H9 (cell line): Measurements from ENCODE around the gene TAOK3. TPM values are rescaled to one million over a fixed set of nuclear protein-coding genes. Genes with fewer than 3 reads are reported as not detected.

Experiments
- DNase-seq: peaks from one replicate; pipeline ENCODE4 v3.0.0-alpha.2; 2017
- H2AFZ ChIP-seq: one replicate; pipeline ENCODE4 v1.6.1; 2013; ENCODE audit warnings: mild to moderate bottlenecking, low read length, control low read depth, moderate library complexity
- H2AK5ac ChIP-seq: 2 replicates; pipeline ENCODE4 v1.6.1; 2013; ENCODE audit warnings: low read length, control low read depth, mixed read lengths; ENCODE audit not compliant: insufficient read length
- H2BK120ac ChIP-seq: one replicate; pipeline ENCODE4 v1.6.1; 2013; ENCODE audit warnings: low read depth, mild to moderate bottlenecking, low read length, control low read depth, inconsistent platforms; ENCODE audit not compliant: poor library complexity, severe bottlenecking
- H2BK12ac ChIP-seq: 2 replicates; pipeline ENCODE4 v1.6.1; 2013; ENCODE audit warnings: low read length, control low read depth, mixed read lengths, low read depth; ENCODE audit not compliant: insufficient read length
- H2BK15ac ChIP-seq: 2 replicates; pipeline ENCODE4 v1.6.1; 2013; ENCODE audit warnings: low read depth, low read length, control low read depth
- H2BK20ac ChIP-seq: one replicate; pipeline ENCODE4 v1.6.1; 2013; ENCODE audit warnings: low read depth, mild to moderate bottlenecking, low read length, control low read depth, inconsistent platforms; ENCODE audit not compliant: poor library complexity, severe bottlenecking
- H2BK5ac ChIP-seq: 2 replicates; pipeline ENCODE4 v1.6.1; 2013; ENCODE audit warnings: low read length, control low read depth, mixed read lengths; ENCODE audit not compliant: insufficient read length
- H3K14ac ChIP-seq: 2 replicates; pipeline ENCODE4 v1.6.1; 2013; ENCODE audit warnings: low read length, control low read depth; ENCODE audit not compliant: insufficient read depth
- H3K18ac ChIP-seq: 2 replicates; pipeline ENCODE4 v1.6.1; 2013; ENCODE audit warnings: low read depth, mild to moderate bottlenecking, mixed read lengths, low read length, control low read depth; ENCODE audit not compliant: insufficient read length
- H3K23ac ChIP-seq: 2 replicates; pipeline ENCODE4 v1.6.1; 2013; ENCODE audit warnings: low read length, control low read depth, mixed read lengths, low read depth; ENCODE audit not compliant: insufficient read length
- H3K23me2 ChIP-seq: 2 replicates; pipeline ENCODE4 v1.6.1; 2013; ENCODE audit warnings: low read depth, mild to moderate bottlenecking, mixed read lengths, low read length, control low read depth; ENCODE audit not compliant: insufficient read length, poor library complexity, severe bottlenecking
- H3K27ac ChIP-seq: 2 replicates; pipeline ENCODE4 v1.5.1; 2013; ENCODE audit warnings: low read length, control low read depth, mixed read lengths, low read depth; ENCODE audit not compliant: insufficient read length
- H3K27me3 ChIP-seq: 2 replicates; pipeline ENCODE4 v1.6.1; 2013; ENCODE audit warnings: low read length, control low read depth, inconsistent platforms; ENCODE audit not compliant: insufficient read depth
- H3K4ac ChIP-seq: 2 replicates; pipeline ENCODE4 v1.6.1; 2013; ENCODE audit warnings: low read depth, mild to moderate bottlenecking, control low read depth, inconsistent platforms, low read length, moderate library complexity
- H3K4me1 ChIP-seq: 2 replicates; pipeline ENCODE4 v1.6.1; 2013; ENCODE audit warnings: low read length, control low read depth, inconsistent platforms; ENCODE audit not compliant: insufficient read depth
- H3K4me2 ChIP-seq: 2 replicates; pipeline ENCODE4 v1.6.1; 2013; ENCODE audit warnings: low read length, control low read depth, mixed read lengths; ENCODE audit not compliant: insufficient read length, insufficient read depth
- H3K56ac ChIP-seq: 2 replicates; pipeline ENCODE4 v1.6.1; 2013; ENCODE audit warnings: low read depth, mild to moderate bottlenecking, mixed read lengths, low read length, control low read depth; ENCODE audit not compliant: insufficient read length
- H3K79me1 ChIP-seq: 2 replicates; pipeline ENCODE4 v1.6.1; 2013; ENCODE audit warnings: low read depth, mild to moderate bottlenecking, moderate library complexity, low read length, control low read depth, inconsistent platforms; ENCODE audit not compliant: insufficient read depth, poor library complexity, severe bottlenecking
- H3K79me2 ChIP-seq: 2 replicates; pipeline ENCODE4 v1.6.1; 2013; ENCODE audit warnings: low read length, control low read depth, inconsistent platforms; ENCODE audit not compliant: insufficient read depth
- H3K9ac ChIP-seq: 2 replicates; pipeline ENCODE4 v1.6.1; 2013; ENCODE audit warnings: low read length, control low read depth, mixed read lengths; ENCODE audit not compliant: insufficient read length; ENCODE audit errors: extremely low read depth
- H3K9me3 ChIP-seq: one replicate; pipeline ENCODE4 v1.6.1; 2013; ENCODE audit warnings: low read depth, low read length, inconsistent platforms; ENCODE audit not compliant: control insufficient read depth
- H3T11ph ChIP-seq: one replicate; pipeline ENCODE4 v1.6.1; 2013; ENCODE audit warnings: mild to moderate bottlenecking, low read length, control low read depth, inconsistent platforms
- H4K20me1 ChIP-seq: one replicate; pipeline ENCODE4 v1.6.1; 2013; ENCODE audit not compliant: control insufficient read depth, insufficient read length, insufficient read depth
- H4K5ac ChIP-seq: 2 replicates; pipeline ENCODE4 v1.6.1; 2013; ENCODE audit warnings: low read depth, mild to moderate bottlenecking, mixed read lengths, low read length, control low read depth; ENCODE audit not compliant: insufficient read length
- H4K8ac ChIP-seq: replicated peaks from 2 replicates; pipeline ENCODE4 v1.6.1; 2013; ENCODE audit warnings: low read length, control low read depth, mixed read lengths, low read depth; ENCODE audit not compliant: insufficient read length
- H4K91ac ChIP-seq: 2 replicates; pipeline ENCODE4 v1.6.1; 2013; ENCODE audit warnings: low read depth, mild to moderate bottlenecking, moderate library complexity, mixed read lengths, low read length, control low read depth; ENCODE audit not compliant: insufficient read length
- H3K27ac Mint-ChIP-seq, 3 experiments: 2 replicates in 2 of 3; 3 replicates in 1 of 3; pipeline ENCODE4 v1.8.0; 2020 to 2021; ENCODE audit warnings: mixed read lengths in 3 of 3, mild to moderate bottlenecking in 1 of 3, moderate library complexity in 1 of 3
- H3K27me3 Mint-ChIP-seq: 2 replicates; pipeline ENCODE4 v1.8.0; 2021; ENCODE audit warnings: low read depth, mild to moderate bottlenecking, moderate library complexity, mixed read lengths
- H3K36me3 Mint-ChIP-seq, 3 experiments: 2 replicates in 2 of 3; 3 replicates in 1 of 3; pipeline ENCODE4 v1.8.0; 2020 to 2021; ENCODE audit warnings: low read depth in 3 of 3, mixed read lengths in 3 of 3; ENCODE audit not compliant: insufficient read depth in 1 of 3
- H3K4me1 Mint-ChIP-seq, 2 experiments: 2 replicates each; pipeline ENCODE4 v1.8.0; 2020; ENCODE audit warnings: mixed read lengths in 2 of 2
- H3K4me3 Mint-ChIP-seq, 2 experiments: 2 replicates in 1 of 2; 3 replicates in 1 of 2; pipeline ENCODE4 v1.8.0; 2020 to 2021; ENCODE audit warnings: mild to moderate bottlenecking in 2 of 2, mixed read lengths in 2 of 2, moderate library complexity in 1 of 2
- H3K9me3 Mint-ChIP-seq, 2 experiments: 2 replicates in 1 of 2; 3 replicates in 1 of 2; pipeline ENCODE4 v1.8.0; 2020; ENCODE audit warnings: mild to moderate bottlenecking in 2 of 2, mixed read lengths in 2 of 2, moderate library complexity in 1 of 2
- CTCF ChIP-seq: fragments of 200-600 bp; sonication (generic); conservative IDR thresholded peaks from 3 replicates; pipeline ENCODE4 v1.8.0; 2021; ENCODE audit warnings: antibody characterized with exemption, mild to moderate bottlenecking
- WGBS: extraction: QIAGEN DNeasy Blood & Tissue Kit; methylation state at CpG from one replicate; pipeline ENCODE4 v1.1.7; 2013; ENCODE audit warnings: missing lambda C conversion rate, low lambda C conversion rate, mixed read lengths; ENCODE audit not compliant: insufficient read length; ENCODE audit errors: extremely low coverage; 5-methylcytosine and 5-hydroxymethylcytosine counted together
- total RNA-seq: library from RNA; stranded (reverse); gene quantifications from 2 replicates; pipeline ENCODE4 v1.2.1, GENCODE V29; 2021

Gene TAOK3
- total RNA-seq, 1 experiment from 2014 or later: 5.2 TPM

- H4K20me1 ChIP-seq: no peaks in the 10 kb centered on the region
- H3K27ac Mint-ChIP-seq: no peak overlapping the region
- no peaks in the 10 kb centered on the region for H3K27me3 ChIP-seq
- H3K79me1 ChIP-seq: no peaks in the 10 kb centered on the region
- no peaks in the 10 kb centered on the region for H3K9me3 ChIP-seq
- no peak overlapping the region for H3K4me2 ChIP-seq
- no peaks in the 10 kb centered on the region for H3K23me2 ChIP-seq
- no peaks in the 10 kb centered on the region for H3K36me3 Mint-ChIP-seq
- H3T11ph ChIP-seq: no peak overlapping the region
- H2AK5ac ChIP-seq: no peak overlapping the region
- no peak overlapping the region for H4K8ac ChIP-seq
- H3K56ac ChIP-seq: no peak overlapping the region
- H3K18ac ChIP-seq: no peak overlapping the region
- H3K23ac ChIP-seq: no peak overlapping the region
- no peaks in the 10 kb centered on the region for H3K4me1 ChIP-seq
- H2BK120ac ChIP-seq: no peak overlapping the region
- TF ChIP-seq CTCF: no peak
- H3K27ac ChIP-seq: no peak overlapping the region
- H2BK20ac ChIP-seq: no peak overlapping the region
- H3K4me3 Mint-ChIP-seq: no peak overlapping the region
- no peak for DNase-seq
- no peaks in the 10 kb centered on the region for H3K79me2 ChIP-seq
- H2BK15ac ChIP-seq: no peak overlapping the region
- H3K14ac ChIP-seq: no peak overlapping the region
- H2BK5ac ChIP-seq: no peak overlapping the region
- H3K4ac ChIP-seq: no peak overlapping the region
- H3K9ac ChIP-seq: no peak overlapping the region
- no peak overlapping the region for H2BK12ac ChIP-seq
- no peak overlapping the region for H2AFZ ChIP-seq
- no peaks in the 10 kb centered on the region for H3K27me3 Mint-ChIP-seq
- no peak overlapping the region for H4K91ac ChIP-seq
- H3K4me1 Mint-ChIP-seq: no peaks in the 10 kb centered on the region
- WGBS: no CpG with 5 or more reads among the region's 2 CpGs
- no peak overlapping the region for H4K5ac ChIP-seq
- H3K9me3 Mint-ChIP-seq: no peaks in the 10 kb centered on the region
Measured at GRCh38 chr12:118238888-118239287, 133.8 kb downstream of the TAOK3 start.
